K562 (cell line): ENCODE results near the gene ZNF593OS. TPM values are rescaled to one million over a fixed set of nuclear protein-coding genes. Genes with fewer than 3 reads are reported as not detected.

Experiments used
- EZH2 ChIP-seq: IDR thresholded peaks from 2 replicates; pipeline ENCODE4 v1.6.1; 2012; ENCODE audit warnings: low read depth, mild to moderate bottlenecking, inconsistent platforms, low read length, borderline replicate concordance
- FOXA3 ChIP-seq, 2 experiments: fragments of 450-650 bp in 1 of 2; sonication (generic) in 1 of 2; formaldehyde crosslinking; IDR thresholded peaks in 1 of 2; conservative IDR thresholded peaks in 1 of 2; 2 replicates each; pipeline versions ENCODE4 v1.4.0 to v1.8.0; 2020 to 2022; ENCODE audit warnings: mild to moderate bottlenecking in 2 of 2, missing genetic modification reagents in 1 of 2
- FOXP4 ChIP-seq: sonication (generic); formaldehyde crosslinking; IDR thresholded peaks from 2 replicates; pipeline ENCODE4 v1.8.0; 2022; ENCODE audit warnings: mild to moderate bottlenecking, missing genetic modification reagents, borderline replicate concordance
- GATAD2B ChIP-seq: fragments of 450-650 bp; IDR thresholded peaks from 2 replicates; pipeline ENCODE4 v1.6.1; 2017; ENCODE audit warnings: mild to moderate bottlenecking, borderline replicate concordance
- HNRNPH1 ChIP-seq: fragments of 200-400 bp; formaldehyde crosslinking; optimal IDR thresholded peaks from 2 replicates; pipeline ENCODE3; 2017; ENCODE audit warnings: low read depth, mild to moderate bottlenecking, low read length, moderate library complexity
- HNRNPK ChIP-seq: fragments of 200-400 bp; formaldehyde crosslinking; IDR thresholded peaks from one replicate; pipeline ENCODE4 v1.6.1; 2018; ENCODE audit warnings: mild to moderate bottlenecking, low read depth, low read length; ENCODE audit not compliant: poor library complexity, severe bottlenecking
- KLF1 ChIP-seq: fragments of 450-650 bp; IDR thresholded peaks from 2 replicates; pipeline ENCODE4 v1.6.1; 2016; ENCODE audit warnings: missing genetic modification characterization, missing compliant biosample characterization
- KLF10 ChIP-seq: fragments of 250-450 bp; sonication (Bioruptor Pico); IDR thresholded peaks from 2 replicates; pipeline ENCODE4 v1.6.1; 2021; ENCODE audit warnings: matching md5 sums
- MAFG ChIP-seq: fragments of 450-650 bp; conservative IDR thresholded peaks from 2 replicates; pipeline ENCODE4 v1.6.1; 2016; ENCODE audit warnings: missing genetic modification characterization, missing compliant biosample characterization
- PCBP1 ChIP-seq: fragments of 200-400 bp; formaldehyde crosslinking; IDR thresholded peaks from 2 replicates; pipeline ENCODE4 v1.6.1; 2018; ENCODE audit warnings: mild to moderate bottlenecking, low read depth, low read length; ENCODE audit not compliant: poor library complexity, severe bottlenecking
- RNF219 ChIP-seq: fragments of 250-450 bp; sonication (Bioruptor Pico); IDR thresholded peaks from 2 replicates; pipeline ENCODE4 v1.5.0; 2022; ENCODE audit warnings: mild to moderate bottlenecking
- SAFB ChIP-seq: fragments of 200-400 bp; formaldehyde crosslinking; IDR thresholded peaks from 2 replicates; pipeline ENCODE4 v1.6.1; 2017; ENCODE audit warnings: low read depth, low read length, borderline replicate concordance
- SMAD1 ChIP-seq: fragments of 150-350 bp; IDR thresholded peaks from 2 replicates; pipeline ENCODE4 v1.6.1; 2014; ENCODE audit warnings: low read length, low read depth; ENCODE audit not compliant: partially characterized antibody
- SMARCA4 ChIP-seq: fragments of 450-650 bp; IDR thresholded peaks from 2 replicates; pipeline ENCODE4 v1.6.1; 2016
- SRSF7 ChIP-seq: fragments of 200-400 bp; formaldehyde crosslinking; optimal IDR thresholded peaks from 2 replicates; pipeline ENCODE3; 2017; ENCODE audit warnings: mild to moderate bottlenecking, low read depth, low read length
- ZKSCAN1 ChIP-seq: fragments of 150-350 bp; IDR thresholded peaks from 2 replicates; pipeline ENCODE4 v1.6.1; 2016; ENCODE audit warnings: low read depth, low read length
- ZNF57 ChIP-seq: fragments of 450-650 bp; formaldehyde crosslinking; IDR thresholded peaks from 2 replicates; pipeline ENCODE4 v1.4.0; 2020; ENCODE audit warnings: mild to moderate bottlenecking, moderate library complexity
- ZNF589 ChIP-seq: fragments of 200-800 bp; sonication (Bioruptor generic); IDR thresholded peaks from 2 replicates; pipeline ENCODE4 v1.6.1; 2016; ENCODE audit warnings: low read depth, missing genetic modification characterization, missing compliant biosample characterization
- polyA plus RNA-seq, 8 experiments: library from polyadenylated mRNA; depleted of rRNA in 4 of 8; stranded (reverse) in 5 of 8; unstranded in 3 of 8; fragments of >200 nt; fragmentation: Nextera tagmentation in 2 of 8; fragmentation: Illumina TruSeq in 1 of 8; extraction: Ambion mirVana in 2 of 8; extraction: Trizol in 1 of 8; gene quantifications; 2 replicates each; pipeline versions ENCODE4 v1.2.1 to v1.2.3, GENCODE V29; 2011 to 2014; ENCODE audit warnings: inconsistent platforms in 1 of 8, missing spikeins in 1 of 8
- total RNA-seq, 7 experiments: library from RNA; depleted of rRNA in 6 of 7; stranded (reverse); fragments of >200 nt in 6 of 7; fragmentation: Illumina TruSeq in 2 of 7; extraction: Trizol in 2 of 7; gene quantifications; 2 replicates each; pipeline versions ENCODE4 v1.2.1 to v1.2.3, GENCODE V29; 2011 to 2021; ENCODE audit warnings: low replicate concordance in 1 of 7

Gene ZNF593OS
- total and polyA plus RNA-seq, 9 of the 15 experiments (the other 6 are each of a cell fraction or from before 2014, with no cell fraction given): 0.24 to 0.27 TPM; not detected in 7

DNA sequence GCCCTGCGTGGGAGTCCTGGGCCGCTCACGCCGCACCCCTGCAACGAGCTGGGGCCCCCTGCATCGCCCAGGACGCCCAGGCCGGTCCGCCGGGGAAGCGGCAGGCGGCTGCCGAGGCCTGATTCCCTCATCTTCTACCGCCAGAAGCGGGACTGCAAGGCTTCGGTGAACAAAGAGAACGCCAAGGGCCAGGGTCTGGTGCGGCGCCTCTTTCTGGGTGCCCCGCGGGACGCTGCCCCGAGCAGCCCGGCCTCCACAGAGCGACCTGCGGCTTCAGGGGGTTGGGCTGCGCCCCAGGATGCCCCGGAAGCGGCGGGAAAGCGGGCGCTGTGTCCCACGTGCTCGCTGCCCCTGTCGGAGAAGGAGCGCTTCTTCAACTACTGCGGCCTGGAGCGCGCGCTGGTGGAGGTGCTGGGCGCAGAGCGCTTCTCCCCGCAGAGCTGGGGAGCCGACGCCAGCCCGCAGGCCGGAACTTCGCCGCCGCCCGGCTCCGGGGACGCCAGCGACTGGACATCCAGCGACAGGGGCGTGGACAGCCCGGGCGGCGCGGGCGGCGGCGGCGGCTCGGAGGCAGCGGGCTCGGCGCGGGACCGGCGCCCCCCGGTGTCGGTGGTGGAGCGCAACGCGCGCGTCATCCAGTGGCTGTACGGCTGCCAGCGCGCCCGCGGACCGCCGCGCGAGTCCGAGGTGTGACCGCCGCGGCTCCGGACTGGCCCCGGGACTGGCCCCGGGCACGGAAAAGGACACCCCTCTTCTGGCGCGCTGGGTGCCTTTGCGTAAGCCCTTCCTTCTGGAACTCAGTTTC lies 10.0 kb downstream of the ZNF593OS start (continued):
- no peak for TF ChIP-seq SMAD1
- TF ChIP-seq MAFG (tag): no peak
- TF ChIP-seq KLF10 (CRISPR knock-in tag): peak; percentile 12; the same call in 1 of the 2 replicates
- TF ChIP-seq SAFB: peak; percentile 55; the same call in 1 of the 2 replicates
- TF ChIP-seq RNF219 (CRISPR knock-in tag): no peak
- no peak for TF ChIP-seq HNRNPK
- no peak for TF ChIP-seq EZH2
- peak; percentile 75 for TF ChIP-seq PCBP1
- no peak; the same call in 1 of the 2 replicates for TF ChIP-seq GATAD2B
- peak; percentile 89 for TF ChIP-seq ZNF589 (CRISPR knock-in tag)
- TF ChIP-seq FOXA3 (CRISPR knock-in tag; conservative IDR thresholded peaks at IDR 0.05 in 1 of 2, IDR thresholded peaks at IDR 0.05 in 1 of 2): peak in 1 of 2 experiments; percentile 76; a peak in 2 of 4 replicates
- peak; percentile 66; the same call in 1 of the 2 replicates for TF ChIP-seq KLF1 (tag)
- TF ChIP-seq SRSF7: no peak
- 0 out of 2 replicates have a peak, but pooled peaks have one; percentile 24 for TF ChIP-seq ZNF57 (CRISPR knock-in tag)
- TF ChIP-seq HNRNPH1: no peak
- peak; percentile 63; the same call in 1 of the 2 replicates for TF ChIP-seq FOXP4 (CRISPR knock-in tag)
- TF ChIP-seq ZKSCAN1: no peak
- no peak for TF ChIP-seq SMARCA4
